Natural killer cell (primary cell): ENCODE measurements around the gene AMER1. TPM values are rescaled to one million over a fixed set of nuclear protein-coding genes. Genes with fewer than 3 reads are reported as not detected.
"Not testable (repeated sequence)": the region's sequence is repeated elsewhere in the genome, so short reads cannot be mapped to it uniquely, and the experiment has no call there.

Source experiments
- ATAC-seq, 3 donors: fragments of 150-1000 bp in 2 of 3; fragments of 200-7000 bp in 1 of 3; cut with Tn5 transposase; 1 replicate in 1 of 3; 2 replicates in 2 of 3; pipeline ENCODE4 v1.10.0; 2021; ENCODE audit warnings: mild to moderate bottlenecking in 2 of 3, moderate library complexity in 2 of 3
- DNase-seq, 2 donors: peaks; one replicate each; pipeline versions ENCODE4 v3.0.0 to v3.0.0-alpha.2; 2013 to 2021; ENCODE audit warnings: mixed read lengths in 1 of 2
- H3K27ac ChIP-seq: one replicate; pipeline ENCODE4 v1.5.1; 2013; ENCODE audit warnings: mild to moderate bottlenecking, low read length
- H3K27me3 ChIP-seq: one replicate; pipeline ENCODE4 v1.6.1; 2013; ENCODE audit warnings: low read length; ENCODE audit not compliant: control insufficient read depth, insufficient read depth
- H3K36me3 ChIP-seq: one replicate; pipeline ENCODE4 v1.6.1; 2013; ENCODE audit warnings: low read length; ENCODE audit not compliant: control insufficient read depth, insufficient read depth
- H3K4me1 ChIP-seq: one replicate; pipeline ENCODE4 v1.6.1; 2013; ENCODE audit warnings: low read length; ENCODE audit not compliant: control insufficient read depth, insufficient read depth
- H3K4me3 ChIP-seq: one replicate; pipeline ENCODE4 v1.5.1; 2013; ENCODE audit warnings: low read length
- H3K9me3 ChIP-seq: one replicate; pipeline ENCODE4 v1.6.1; 2013; ENCODE audit warnings: low read length; ENCODE audit not compliant: control insufficient read depth, insufficient read depth
- H3K27ac Mint-ChIP-seq, 2 donors: one replicate each; pipeline ENCODE4 v1.8.0; 2022; ENCODE audit warnings: mild to moderate bottlenecking in 2 of 2, mixed read lengths in 2 of 2, moderate library complexity in 1 of 2
- H3K27me3 Mint-ChIP-seq, 2 donors: one replicate each; pipeline ENCODE4 v1.8.0; 2022; ENCODE audit warnings: low read depth in 2 of 2, mixed read lengths in 2 of 2
- H3K36me3 Mint-ChIP-seq: one replicate; pipeline ENCODE4 v1.8.0; 2022; ENCODE audit warnings: mixed read lengths
- H3K4me1 Mint-ChIP-seq, 2 donors: one replicate each; pipeline ENCODE4 v1.8.0; 2022; ENCODE audit warnings: mixed read lengths in 2 of 2
- H3K4me3 Mint-ChIP-seq: one replicate; pipeline ENCODE4 v1.8.0; 2022; ENCODE audit warnings: mild to moderate bottlenecking, moderate library complexity, mixed read lengths
- H3K9me3 Mint-ChIP-seq, 2 donors: one replicate each; pipeline ENCODE4 v1.8.0; 2022; ENCODE audit warnings: mixed read lengths in 2 of 2
- CTCF ChIP-seq: fragments of 200-600 bp; IDR thresholded peaks from one replicate; pipeline ENCODE4 v1.8.0; 2022; ENCODE audit warnings: antibody characterized with exemption
- WGBS: methylation state at CpG from one replicate; pipeline ENCODE4 v1.1.7; 2013; ENCODE audit warnings: missing lambda C conversion rate; ENCODE audit not compliant: insufficient coverage; 5-methylcytosine and 5-hydroxymethylcytosine counted together
- intact Hi-C: fragments of 100-400 bp; cut with micrococcal nuclease; formaldehyde crosslinking; loops from one replicate; pipeline ENCODE4 v1.14.2; 2022
- total RNA-seq, 4 donors: library from RNA; stranded (reverse); fragments of 120-200 nt in 1 of 4; gene quantifications; one replicate each; pipeline versions ENCODE4 v1.2.3 to v1.2.4, GENCODE V29; 2013 to 2022

Gene AMER1
- total RNA-seq, 3 donors from 2014 or later (not counting 1 experiment from before 2014, with no cell fraction given) = 3.4 to 5.1 (median 4.2) TPM

- H3K27ac ChIP-seq = no peak overlapping the region
- Mint-ChIP-seq H3K27ac (no peak overlapping the region), H3K9me3 (no peaks in the 10 kb centered on the region), H3K4me3 (no peak overlapping the region), H3K4me1 (no peaks in the 10 kb centered on the region), H3K36me3 (no peaks in the 10 kb centered on the region), H3K27me3 (no peaks in the 10 kb centered on the region)
- no peak overlapping the region for H3K4me3 ChIP-seq
- H3K4me1 ChIP-seq = no peaks in the 10 kb centered on the region
- no peaks in the 10 kb centered on the region for H3K9me3 ChIP-seq
- H3K36me3 ChIP-seq = no peaks in the 10 kb centered on the region
- no peak for TF ChIP-seq CTCF
- 96% methylated on average over 4 of the region's 4 CpGs for WGBS
- ATAC-seq (no peak), DNase-seq (no peak)
- intact Hi-C loops = no loop called here
- no peaks in the 10 kb centered on the region for H3K27me3 ChIP-seq
These were observed 12.5 kb upstream of the AMER1 start for GRCh38 chrX:64218023-64218422.

- H3K27me3 ChIP-seq, H3K4me3 Mint-ChIP-seq, H3K4me1 Mint-ChIP-seq, H3K27me3 Mint-ChIP-seq, H3K27ac ChIP-seq, DNase-seq, H3K27ac Mint-ChIP-seq, H3K4me1 ChIP-seq, H3K9me3 ChIP-seq, intact Hi-C loops, ATAC-seq, H3K36me3 Mint-ChIP-seq, H3K4me3 ChIP-seq, H3K9me3 Mint-ChIP-seq, H3K36me3 ChIP-seq: not testable (repeated sequence)
These were observed 8.5 kb upstream of the AMER1 start for GRCh38 chrX:64213989-64214388.

GRCh38 chrX:64206556-64207162, 1.2 kb upstream of the AMER1 start:
- peaks cover 0 to 7% of the 10 kb centered on the region in 2 donors for H3K4me1 Mint-ChIP-seq
- no peak for TF ChIP-seq CTCF
- H3K27ac Mint-ChIP-seq = peak overlapping the region; percentile 89 to 92

GRCh38 chrX:64205735-64206501, 410 bp upstream of the AMER1 start:
- intact Hi-C loops = loop anchor here (1.0 to 10.0 kb wide), 5 partner anchors 189 to 829 kb away; partner anchors contain the start of genes MTMR8, ZC3H12B and ZC4H2
- under 1% methylated on average over 45 of the region's 45 CpGs for WGBS
- Mint-ChIP-seq H3K27ac (peak overlapping the region; percentile 89 to 92), H3K36me3 (no peaks in the 10 kb centered on the region), H3K4me3 (peak overlapping the region; percentile 91), H3K27me3 (no peaks in the 10 kb centered on the region), H3K9me3 (no peaks in the 10 kb centered on the region), H3K4me1 (peaks cover 0 to 7% of the 10 kb centered on the region in 2 donors)
- H3K9me3 ChIP-seq = no peaks in the 10 kb centered on the region
- no peak for TF ChIP-seq CTCF
- no peaks in the 10 kb centered on the region for H3K36me3 ChIP-seq
- peak overlapping the region; percentile 99 for H3K27ac ChIP-seq
- ATAC-seq = peak; percentile 86 to 95 (median 87)
- H3K27me3 ChIP-seq = no peaks in the 10 kb centered on the region
- H3K4me1 ChIP-seq = peaks cover 22% of the 10 kb centered on the region
- peak; percentile 81 to 92 for DNase-seq
- peak overlapping the region; percentile 93 for H3K4me3 ChIP-seq

More at GRCh38 chrX:64206556-64207162, 1.2 kb upstream of the AMER1 start:
- Histone ChIP-seq H3K27ac (peak overlapping the region; percentile 99), H3K9me3 (no peaks in the 10 kb centered on the region), H3K4me1 (peaks cover 22% of the 10 kb centered on the region), H3K27me3 (no peaks in the 10 kb centered on the region), H3K36me3 (no peaks in the 10 kb centered on the region), H3K4me3 (peak overlapping the region; percentile 93)
- intact Hi-C loops = loop anchor here (1.0 to 10.0 kb wide), 5 partner anchors 189 to 828 kb away; partner anchors contain the start of genes MTMR8, ZC3H12B and ZC4H2
- WGBS = 100% methylated on average over 1 of the region's 5 CpGs
- DNase-seq (no peak), ATAC-seq (no peak)
- peak overlapping the region; percentile 91 for H3K4me3 Mint-ChIP-seq
- no peaks in the 10 kb centered on the region for H3K27me3 Mint-ChIP-seq
- H3K9me3 Mint-ChIP-seq = no peaks in the 10 kb centered on the region
- H3K36me3 Mint-ChIP-seq = no peaks in the 10 kb centered on the region
